NT2/D1 (cell line): Measurements from ENCODE around the gene GSTT2B.

Source experiments
- SUZ12 ChIP-seq: IDR thresholded peaks from 2 replicates; pipeline ENCODE4 v1.6.1; 2011; ENCODE audit not compliant: insufficient read length, insufficient read depth; ENCODE audit errors: extremely low read depth
- YY1 ChIP-seq: IDR thresholded peaks from 2 replicates; pipeline ENCODE4 v1.6.1; 2011; ENCODE audit not compliant: insufficient read length, insufficient read depth
- ZNF274 ChIP-seq: IDR thresholded peaks from 2 replicates; pipeline ENCODE4 v1.6.1; 2011; ENCODE audit warnings: mild to moderate bottlenecking, low read depth, low read length

GRCh38 chr22:23913661-23914353, 47.2 kb downstream of the GSTT2B start:
- TF ChIP-seq SUZ12 (no peak), YY1 (no peak), ZNF274 (no peak)
